Liver (tissue), 9 donors: ENCODE measurements around the gene FAM186B. TPM values are rescaled to one million over a fixed set of nuclear protein-coding genes. Genes with fewer than 3 reads are reported as not detected.

Experiments used
- DNase-seq: peaks from one replicate; pipeline ENCODE4 v3.0.0-alpha.2; 2017; ENCODE audit warnings: low spot score
- H3K27ac ChIP-seq, 2 donors: one replicate each; pipeline ENCODE4 v1.7.0; 2013; ENCODE audit warnings: inconsistent platforms in 2 of 2, low read length in 2 of 2, control low read depth in 1 of 2, low read depth in 1 of 2, mild to moderate bottlenecking in 1 of 2
- H3K27me3 ChIP-seq, 4 donors: one replicate each; pipeline versions ENCODE4 v1.6.1 to v1.7.0; 2013; ENCODE audit warnings: low read length in 3 of 4, inconsistent platforms in 1 of 4, mild to moderate bottlenecking in 1 of 4, moderate library complexity in 1 of 4; ENCODE audit not compliant: control insufficient read depth in 4 of 4, insufficient read depth in 4 of 4
- H3K36me3 ChIP-seq, 4 donors: one replicate each; pipeline versions ENCODE4 v1.6.1 to v1.7.0; 2013; ENCODE audit warnings: low read length in 3 of 4, mild to moderate bottlenecking in 3 of 4, low read depth in 1 of 4, moderate library complexity in 1 of 4; ENCODE audit not compliant: control insufficient read depth in 4 of 4, insufficient read depth in 3 of 4
- H3K4me1 ChIP-seq, 4 donors: one replicate each; pipeline versions ENCODE4 v1.6.1 to v1.7.0; 2013; ENCODE audit warnings: low read length in 3 of 4, mild to moderate bottlenecking in 3 of 4, moderate library complexity in 1 of 4; ENCODE audit not compliant: control insufficient read depth in 4 of 4, insufficient read depth in 4 of 4
- H3K4me3 ChIP-seq, 3 donors: one replicate each; pipeline versions ENCODE4 v1.6.1 to v1.7.0; 2013; ENCODE audit warnings: low read length in 3 of 3, control low read depth in 1 of 3, low read depth in 1 of 3, mild to moderate bottlenecking in 1 of 3
- H3K9ac ChIP-seq, 2 donors: one replicate each; pipeline ENCODE4 v1.7.0; 2013; ENCODE audit warnings: low read length in 2 of 2, mild to moderate bottlenecking in 2 of 2, moderate library complexity in 2 of 2, control low read depth in 1 of 2, low read depth in 1 of 2
- H3K9me3 ChIP-seq, 4 donors: one replicate each; pipeline versions ENCODE4 v1.6.1 to v1.7.0; 2013; ENCODE audit warnings: low read length in 3 of 4; ENCODE audit not compliant: control insufficient read depth in 4 of 4
- EGR1 ChIP-seq, 2 donors: IDR thresholded peaks; 2 replicates each; pipeline ENCODE4 v1.6.1; 2016 to 2018; ENCODE audit warnings: antibody characterized with exemption in 2 of 2, low read depth in 2 of 2
- FOXA1 ChIP-seq: IDR thresholded peaks from 2 replicates; pipeline ENCODE4 v1.6.1; 2016; ENCODE audit warnings: antibody characterized with exemption
- FOXA2 ChIP-seq: IDR thresholded peaks from 2 replicates; pipeline ENCODE4 v1.6.1; 2016; ENCODE audit warnings: antibody characterized with exemption
- GABPA ChIP-seq, 2 donors: IDR thresholded peaks in 1 of 2; conservative IDR thresholded peaks in 1 of 2; 2 replicates each; pipeline ENCODE4 v1.6.1; 2016; ENCODE audit warnings: antibody characterized with exemption in 2 of 2, mild to moderate bottlenecking in 1 of 2, moderate library complexity in 1 of 2
- HNF4A ChIP-seq, 2 donors: conservative IDR thresholded peaks; 2 replicates each; pipeline ENCODE4 v1.6.1; 2016; ENCODE audit warnings: antibody characterized with exemption in 2 of 2, mild to moderate bottlenecking in 2 of 2
- HNF4G ChIP-seq: IDR thresholded peaks from 2 replicates; pipeline ENCODE4 v1.6.1; 2016; ENCODE audit warnings: antibody characterized with exemption
- JUND ChIP-seq, 2 donors: IDR thresholded peaks; 2 replicates each; pipeline ENCODE4 v1.6.1; 2016; ENCODE audit warnings: antibody characterized with exemption in 2 of 2
- MAX ChIP-seq: IDR thresholded peaks from 2 replicates; pipeline ENCODE4 v1.6.1; 2016; ENCODE audit warnings: antibody characterized with exemption
- NR2F2 ChIP-seq: IDR thresholded peaks from 2 replicates; pipeline ENCODE4 v1.6.1; 2016; ENCODE audit warnings: antibody characterized with exemption
- RAD21 ChIP-seq, 2 donors: IDR thresholded peaks; 2 replicates each; pipeline ENCODE4 v1.6.1; 2016; ENCODE audit warnings: antibody characterized with exemption in 2 of 2, mild to moderate bottlenecking in 2 of 2
- REST ChIP-seq: IDR thresholded peaks from 2 replicates; pipeline ENCODE4 v1.6.1; 2016; ENCODE audit warnings: antibody characterized with exemption, mild to moderate bottlenecking
- RXRA ChIP-seq, 2 donors: IDR thresholded peaks; 2 replicates each; pipeline ENCODE4 v1.6.1; 2017 to 2018; ENCODE audit warnings: antibody characterized with exemption in 2 of 2, mild to moderate bottlenecking in 1 of 2
- SP1 ChIP-seq: IDR thresholded peaks from 2 replicates; pipeline ENCODE4 v1.6.1; 2018; ENCODE audit warnings: antibody characterized with exemption, mild to moderate bottlenecking
- TAF1 ChIP-seq: conservative IDR thresholded peaks from 2 replicates; pipeline ENCODE4 v1.6.1; 2016; ENCODE audit warnings: antibody characterized with exemption, mild to moderate bottlenecking
- YY1 ChIP-seq: IDR thresholded peaks from 2 replicates; pipeline ENCODE4 v1.6.1; 2016; ENCODE audit warnings: antibody characterized with exemption, mild to moderate bottlenecking
- WGBS: extraction: QIAGEN DNeasy Blood & Tissue Kit; methylation state at CpG from one replicate; pipeline ENCODE4 v1.1.7; 2013; 5-methylcytosine and 5-hydroxymethylcytosine counted together
- polyA plus RNA-seq, 2 donors: library from polyadenylated mRNA; stranded (reverse) in 1 of 2; unstranded in 1 of 2; fragments of 200-250 nt in 1 of 2; fragments of >200 nt in 1 of 2; fragmentation: Nextera tagmentation in 1 of 2; extraction: Ambion mirVana in 1 of 2; gene quantifications; one replicate each; pipeline versions ENCODE4 v1.2.1 to v1.2.3, GENCODE V29; 2013 to 2015
- total RNA-seq, 2 donors: library from RNA; depleted of rRNA; stranded (reverse); fragments of >200 nt; gene quantifications; one replicate each; pipeline ENCODE4 v1.2.3, GENCODE V29; 2014
- TF ChIP-seq, protein P1 (sequence below): fragments of 150-350 bp; IDR thresholded peaks from 2 replicates; pipeline ENCODE4 v1.5.1; 2017; ENCODE audit warnings: improper control_type of control experiment, low read depth, low read length; ENCODE audit not compliant: missing input control
- TF ChIP-seq, protein P2 (sequence below): IDR thresholded peaks from 2 replicates; pipeline ENCODE4 v1.6.1; 2016; ENCODE audit warnings: antibody characterized with exemption
- TF ChIP-seq, protein P3 (sequence below): IDR thresholded peaks from 2 replicates; pipeline ENCODE4 v1.6.1; 2016; ENCODE audit warnings: antibody characterized with exemption
- donor health status: healthy.
- donor health status: healthy.
- donor health status: healthy.
- donor health status: healthy.
- donor health status: healthy.

FAM186B gene
- total and polyA plus RNA-seq, 4 donors = 0.19 to 0.84 (median 0.42) TPM

DNA sequence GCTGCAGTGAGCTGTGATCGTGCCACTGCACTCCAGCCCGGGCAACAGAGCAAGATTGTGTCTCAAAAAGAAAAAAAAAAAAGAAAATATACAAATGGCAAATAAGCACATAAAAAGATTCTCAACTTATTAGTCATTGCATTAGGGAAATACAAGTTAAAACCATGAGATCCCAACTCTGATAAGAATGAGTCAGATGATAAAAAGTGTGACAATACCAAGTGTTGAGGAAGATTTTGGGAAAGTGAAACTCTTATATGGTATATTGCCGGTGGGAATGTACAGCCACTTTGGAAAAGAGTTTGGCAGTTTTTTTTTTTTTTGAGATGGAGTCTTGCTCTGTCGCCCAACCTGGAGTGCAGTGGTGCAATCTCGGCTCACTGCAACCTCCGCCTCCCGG is 10.3 kb upstream of the FAM186B start:
- no peak for DNase-seq
- Histone ChIP-seq H3K36me3 (no peaks in the 10 kb centered on the region), H3K27me3 (no peaks in the 10 kb centered on the region), H3K27ac (no peak overlapping the region), H3K9ac (no peak overlapping the region), H3K4me1 (peaks cover 0 to 5% (median 2%) of the 10 kb centered on the region in 4 donors), H3K9me3 (no peaks in the 10 kb centered on the region), H3K4me3 (no peak overlapping the region)
- 98% methylated on average over 7 of the region's 7 CpGs for WGBS
- TF ChIP-seq RAD21 (IDR thresholded peaks at IDR 0.05) = no peak
- TF ChIP-seq YY1 = no peak
- TF ChIP-seq HNF4G = no peak
- TF ChIP-seq TAF1 = no peak
- TF ChIP-seq, protein P1, sequence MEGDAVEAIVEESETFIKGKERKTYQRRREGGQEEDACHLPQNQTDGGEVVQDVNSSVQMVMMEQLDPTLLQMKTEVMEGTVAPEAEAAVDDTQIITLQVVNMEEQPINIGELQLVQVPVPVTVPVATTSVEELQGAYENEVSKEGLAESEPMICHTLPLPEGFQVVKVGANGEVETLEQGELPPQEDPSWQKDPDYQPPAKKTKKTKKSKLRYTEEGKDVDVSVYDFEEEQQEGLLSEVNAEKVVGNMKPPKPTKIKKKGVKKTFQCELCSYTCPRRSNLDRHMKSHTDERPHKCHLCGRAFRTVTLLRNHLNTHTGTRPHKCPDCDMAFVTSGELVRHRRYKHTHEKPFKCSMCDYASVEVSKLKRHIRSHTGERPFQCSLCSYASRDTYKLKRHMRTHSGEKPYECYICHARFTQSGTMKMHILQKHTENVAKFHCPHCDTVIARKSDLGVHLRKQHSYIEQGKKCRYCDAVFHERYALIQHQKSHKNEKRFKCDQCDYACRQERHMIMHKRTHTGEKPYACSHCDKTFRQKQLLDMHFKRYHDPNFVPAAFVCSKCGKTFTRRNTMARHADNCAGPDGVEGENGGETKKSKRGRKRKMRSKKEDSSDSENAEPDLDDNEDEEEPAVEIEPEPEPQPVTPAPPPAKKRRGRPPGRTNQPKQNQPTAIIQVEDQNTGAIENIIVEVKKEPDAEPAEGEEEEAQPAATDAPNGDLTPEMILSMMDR = no peak
- TF ChIP-seq EGR1 (IDR thresholded peaks at IDR 0.05; ENCODE audit: low read depth in 2 of 2) = no peak
- TF ChIP-seq, protein P2, sequence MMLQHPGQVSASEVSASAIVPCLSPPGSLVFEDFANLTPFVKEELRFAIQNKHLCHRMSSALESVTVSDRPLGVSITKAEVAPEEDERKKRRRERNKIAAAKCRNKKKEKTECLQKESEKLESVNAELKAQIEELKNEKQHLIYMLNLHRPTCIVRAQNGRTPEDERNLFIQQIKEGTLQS = no peak
- no peak for TF ChIP-seq FOXA2
- TF ChIP-seq GABPA (IDR thresholded peaks at IDR 0.05 in 1 of 2, conservative IDR thresholded peaks at IDR 0.05 in 1 of 2) = no peak
- TF ChIP-seq NR2F2 = no peak
- no peak for TF ChIP-seq RXRA (IDR thresholded peaks at IDR 0.05)
- TF ChIP-seq JUND (IDR thresholded peaks at IDR 0.05) = no peak
- TF ChIP-seq, protein P3, sequence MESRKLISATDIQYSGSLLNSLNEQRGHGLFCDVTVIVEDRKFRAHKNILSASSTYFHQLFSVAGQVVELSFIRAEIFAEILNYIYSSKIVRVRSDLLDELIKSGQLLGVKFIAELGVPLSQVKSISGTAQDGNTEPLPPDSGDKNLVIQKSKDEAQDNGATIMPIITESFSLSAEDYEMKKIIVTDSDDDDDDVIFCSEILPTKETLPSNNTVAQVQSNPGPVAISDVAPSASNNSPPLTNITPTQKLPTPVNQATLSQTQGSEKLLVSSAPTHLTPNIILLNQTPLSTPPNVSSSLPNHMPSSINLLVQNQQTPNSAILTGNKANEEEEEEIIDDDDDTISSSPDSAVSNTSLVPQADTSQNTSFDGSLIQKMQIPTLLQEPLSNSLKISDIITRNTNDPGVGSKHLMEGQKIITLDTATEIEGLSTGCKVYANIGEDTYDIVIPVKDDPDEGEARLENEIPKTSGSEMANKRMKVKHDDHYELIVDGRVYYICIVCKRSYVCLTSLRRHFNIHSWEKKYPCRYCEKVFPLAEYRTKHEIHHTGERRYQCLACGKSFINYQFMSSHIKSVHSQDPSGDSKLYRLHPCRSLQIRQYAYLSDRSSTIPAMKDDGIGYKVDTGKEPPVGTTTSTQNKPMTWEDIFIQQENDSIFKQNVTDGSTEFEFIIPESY = no peak
- no peak for TF ChIP-seq REST
- TF ChIP-seq MAX = no peak
- TF ChIP-seq SP1 = no peak
- TF ChIP-seq HNF4A (conservative IDR thresholded peaks at IDR 0.05) = no peak
- no peak for TF ChIP-seq FOXA1
